C4-2B (cell line): Measurements from ENCODE around the gene CLCA1.

Experiments
- H3K27ac ChIP-seq: fragments of 450-650 bp; 2 replicates; pipeline ENCODE4 v1.5.1; 2017
- CTCF ChIP-seq: fragments of 450-650 bp; conservative IDR thresholded peaks from 2 replicates; pipeline ENCODE4 v1.5.1; 2017; ENCODE audit warnings: mild to moderate bottlenecking
- ZFX ChIP-seq: fragments of 450-650 bp; IDR thresholded peaks from 2 replicates; pipeline ENCODE4 v1.6.1; 2017

CLCA1 gene

GRCh38 chr1:86502721-86503405, 34.1 kb downstream of the CLCA1 start:
- no peak overlapping the region for H3K27ac ChIP-seq
- peak; percentile 9; the same call in 1 of the 2 replicates for TF ChIP-seq CTCF
- no peak for TF ChIP-seq ZFX

GRCh38 chr1:86503406-86504136, 34.8 kb downstream of the CLCA1 start:
- no peak for TF ChIP-seq CTCF
- no peak for TF ChIP-seq ZFX
- no peak overlapping the region for H3K27ac ChIP-seq

- H3K27ac ChIP-seq = no peak overlapping the region
Observed at GRCh38 chr1:86504137-86504479, 35.4 kb downstream of the CLCA1 start.

GRCh38 chr1:86504895-86505563, 36.3 kb downstream of the CLCA1 start:
- no peak overlapping the region; the same call in 1 of the 2 replicates for H3K27ac ChIP-seq
- no peak for TF ChIP-seq ZFX
- TF ChIP-seq CTCF = no peak

More at GRCh38 chr1:86504137-86504479, 35.4 kb downstream of the CLCA1 start:
- TF ChIP-seq ZFX = no peak
- TF ChIP-seq CTCF = no peak

- no peak overlapping the region; the same call in 1 of the 2 replicates for H3K27ac ChIP-seq
- TF ChIP-seq ZFX = no peak
- no peak for TF ChIP-seq CTCF
Observed at GRCh38 chr1:86505564-86505902, 36.8 kb downstream of the CLCA1 start.

GRCh38 chr1:86507935-86508582, 39.3 kb downstream of the CLCA1 start:
- no peak for TF ChIP-seq ZFX
- peak; percentile 84 for TF ChIP-seq CTCF
- H3K27ac ChIP-seq = no peak overlapping the region

GRCh38 chr1:86508583-86508969, 39.8 kb downstream of the CLCA1 start:
- H3K27ac ChIP-seq = no peak overlapping the region
- TF ChIP-seq CTCF (no peak; the same call in 1 of the 2 replicates), ZFX (no peak)
